H9 (cell line): ENCODE measurements around the gene CAMK2N2. TPM values are rescaled to one million over a fixed set of nuclear protein-coding genes. Genes with fewer than 3 reads are reported as not detected.

Experiments used
- DNase-seq: peaks from one replicate; pipeline ENCODE4 v3.0.0-alpha.2; 2017
- H2AFZ ChIP-seq: one replicate; pipeline ENCODE4 v1.6.1; 2013; ENCODE audit warnings: mild to moderate bottlenecking, low read length, control low read depth, moderate library complexity
- H2AK5ac ChIP-seq: 2 replicates; pipeline ENCODE4 v1.6.1; 2013; ENCODE audit warnings: low read length, control low read depth, mixed read lengths; ENCODE audit not compliant: insufficient read length
- H2BK120ac ChIP-seq: one replicate; pipeline ENCODE4 v1.6.1; 2013; ENCODE audit warnings: low read depth, mild to moderate bottlenecking, low read length, control low read depth, inconsistent platforms; ENCODE audit not compliant: poor library complexity, severe bottlenecking
- H2BK12ac ChIP-seq: 2 replicates; pipeline ENCODE4 v1.6.1; 2013; ENCODE audit warnings: low read length, control low read depth, mixed read lengths, low read depth; ENCODE audit not compliant: insufficient read length
- H2BK15ac ChIP-seq: 2 replicates; pipeline ENCODE4 v1.6.1; 2013; ENCODE audit warnings: low read depth, low read length, control low read depth
- H2BK20ac ChIP-seq: one replicate; pipeline ENCODE4 v1.6.1; 2013; ENCODE audit warnings: low read depth, mild to moderate bottlenecking, low read length, control low read depth, inconsistent platforms; ENCODE audit not compliant: poor library complexity, severe bottlenecking
- H2BK5ac ChIP-seq: 2 replicates; pipeline ENCODE4 v1.6.1; 2013; ENCODE audit warnings: low read length, control low read depth, mixed read lengths; ENCODE audit not compliant: insufficient read length
- H3K14ac ChIP-seq: 2 replicates; pipeline ENCODE4 v1.6.1; 2013; ENCODE audit warnings: low read length, control low read depth; ENCODE audit not compliant: insufficient read depth
- H3K18ac ChIP-seq: 2 replicates; pipeline ENCODE4 v1.6.1; 2013; ENCODE audit warnings: low read depth, mild to moderate bottlenecking, mixed read lengths, low read length, control low read depth; ENCODE audit not compliant: insufficient read length
- H3K23ac ChIP-seq: 2 replicates; pipeline ENCODE4 v1.6.1; 2013; ENCODE audit warnings: low read length, control low read depth, mixed read lengths, low read depth; ENCODE audit not compliant: insufficient read length
- H3K23me2 ChIP-seq: 2 replicates; pipeline ENCODE4 v1.6.1; 2013; ENCODE audit warnings: low read depth, mild to moderate bottlenecking, mixed read lengths, low read length, control low read depth; ENCODE audit not compliant: insufficient read length, poor library complexity, severe bottlenecking
- H3K27ac ChIP-seq: 2 replicates; pipeline ENCODE4 v1.5.1; 2013; ENCODE audit warnings: low read length, control low read depth, mixed read lengths, low read depth; ENCODE audit not compliant: insufficient read length
- H3K27me3 ChIP-seq: 2 replicates; pipeline ENCODE4 v1.6.1; 2013; ENCODE audit warnings: low read length, control low read depth, inconsistent platforms; ENCODE audit not compliant: insufficient read depth
- H3K4ac ChIP-seq: 2 replicates; pipeline ENCODE4 v1.6.1; 2013; ENCODE audit warnings: low read depth, mild to moderate bottlenecking, control low read depth, inconsistent platforms, low read length, moderate library complexity
- H3K4me1 ChIP-seq: 2 replicates; pipeline ENCODE4 v1.6.1; 2013; ENCODE audit warnings: low read length, control low read depth, inconsistent platforms; ENCODE audit not compliant: insufficient read depth
- H3K4me2 ChIP-seq: 2 replicates; pipeline ENCODE4 v1.6.1; 2013; ENCODE audit warnings: low read length, control low read depth, mixed read lengths; ENCODE audit not compliant: insufficient read length, insufficient read depth
- H3K56ac ChIP-seq: 2 replicates; pipeline ENCODE4 v1.6.1; 2013; ENCODE audit warnings: low read depth, mild to moderate bottlenecking, mixed read lengths, low read length, control low read depth; ENCODE audit not compliant: insufficient read length
- H3K79me1 ChIP-seq: 2 replicates; pipeline ENCODE4 v1.6.1; 2013; ENCODE audit warnings: low read depth, mild to moderate bottlenecking, moderate library complexity, low read length, control low read depth, inconsistent platforms; ENCODE audit not compliant: insufficient read depth, poor library complexity, severe bottlenecking
- H3K79me2 ChIP-seq: 2 replicates; pipeline ENCODE4 v1.6.1; 2013; ENCODE audit warnings: low read length, control low read depth, inconsistent platforms; ENCODE audit not compliant: insufficient read depth
- H3K9ac ChIP-seq: 2 replicates; pipeline ENCODE4 v1.6.1; 2013; ENCODE audit warnings: low read length, control low read depth, mixed read lengths; ENCODE audit not compliant: insufficient read length; ENCODE audit errors: extremely low read depth
- H3K9me3 ChIP-seq: one replicate; pipeline ENCODE4 v1.6.1; 2013; ENCODE audit warnings: low read depth, low read length, inconsistent platforms; ENCODE audit not compliant: control insufficient read depth
- H3T11ph ChIP-seq: one replicate; pipeline ENCODE4 v1.6.1; 2013; ENCODE audit warnings: mild to moderate bottlenecking, low read length, control low read depth, inconsistent platforms
- H4K20me1 ChIP-seq: one replicate; pipeline ENCODE4 v1.6.1; 2013; ENCODE audit not compliant: control insufficient read depth, insufficient read length, insufficient read depth
- H4K5ac ChIP-seq: 2 replicates; pipeline ENCODE4 v1.6.1; 2013; ENCODE audit warnings: low read depth, mild to moderate bottlenecking, mixed read lengths, low read length, control low read depth; ENCODE audit not compliant: insufficient read length
- H4K8ac ChIP-seq: replicated peaks from 2 replicates; pipeline ENCODE4 v1.6.1; 2013; ENCODE audit warnings: low read length, control low read depth, mixed read lengths, low read depth; ENCODE audit not compliant: insufficient read length
- H4K91ac ChIP-seq: 2 replicates; pipeline ENCODE4 v1.6.1; 2013; ENCODE audit warnings: low read depth, mild to moderate bottlenecking, moderate library complexity, mixed read lengths, low read length, control low read depth; ENCODE audit not compliant: insufficient read length
- H3K27ac Mint-ChIP-seq, 3 experiments: 2 replicates in 2 of 3; 3 replicates in 1 of 3; pipeline ENCODE4 v1.8.0; 2020 to 2021; ENCODE audit warnings: mixed read lengths in 3 of 3, mild to moderate bottlenecking in 1 of 3, moderate library complexity in 1 of 3
- H3K27me3 Mint-ChIP-seq: 2 replicates; pipeline ENCODE4 v1.8.0; 2021; ENCODE audit warnings: low read depth, mild to moderate bottlenecking, moderate library complexity, mixed read lengths
- H3K36me3 Mint-ChIP-seq, 3 experiments: 2 replicates in 2 of 3; 3 replicates in 1 of 3; pipeline ENCODE4 v1.8.0; 2020 to 2021; ENCODE audit warnings: low read depth in 3 of 3, mixed read lengths in 3 of 3; ENCODE audit not compliant: insufficient read depth in 1 of 3
- H3K4me1 Mint-ChIP-seq, 2 experiments: 2 replicates each; pipeline ENCODE4 v1.8.0; 2020; ENCODE audit warnings: mixed read lengths in 2 of 2
- H3K4me3 Mint-ChIP-seq, 2 experiments: 2 replicates in 1 of 2; 3 replicates in 1 of 2; pipeline ENCODE4 v1.8.0; 2020 to 2021; ENCODE audit warnings: mild to moderate bottlenecking in 2 of 2, mixed read lengths in 2 of 2, moderate library complexity in 1 of 2
- H3K9me3 Mint-ChIP-seq, 2 experiments: 2 replicates in 1 of 2; 3 replicates in 1 of 2; pipeline ENCODE4 v1.8.0; 2020; ENCODE audit warnings: mild to moderate bottlenecking in 2 of 2, mixed read lengths in 2 of 2, moderate library complexity in 1 of 2
- CTCF ChIP-seq: fragments of 200-600 bp; sonication (generic); conservative IDR thresholded peaks from 3 replicates; pipeline ENCODE4 v1.8.0; 2021; ENCODE audit warnings: antibody characterized with exemption, mild to moderate bottlenecking
- WGBS: extraction: QIAGEN DNeasy Blood & Tissue Kit; methylation state at CpG from one replicate; pipeline ENCODE4 v1.1.7; 2013; ENCODE audit warnings: missing lambda C conversion rate, low lambda C conversion rate, mixed read lengths; ENCODE audit not compliant: insufficient read length; ENCODE audit errors: extremely low coverage; 5-methylcytosine and 5-hydroxymethylcytosine counted together
- long read RNA-seq: library from polyadenylated mRNA; unstranded; transcript quantifications from one replicate; pipeline ENCODE4 v2.0.0, GENCODE V29; 2020
- total RNA-seq: library from RNA; stranded (reverse); gene quantifications from 2 replicates; pipeline ENCODE4 v1.2.1, GENCODE V29; 2021

The CAMK2N2 gene
- 12.6 and 13.9 TPM in 2 replicates for total RNA-seq
- long read RNA-seq, result 0 reads

GRCh38 chr3:184261270-184261853, at the start of gene CAMK2N2:
Gene CAMK2N2 (minus strand): TSS chr3:184261553. CDS start chr3:184261285, 268 bp downstream.
- Histone ChIP-seq H2BK120ac (no peak within 1 kb of the TSS), H3T11ph (no peak within 1 kb of the TSS), H3K4ac (no peak within 1 kb of the TSS), H2BK5ac (no peak within 1 kb of the TSS), H3K23ac (no peak within 1 kb of the TSS), H3K23me2 (peaks cover 21% of the 10 kb centered on the region), H3K79me1 (no peaks in the 10 kb centered on the region), H4K20me1 (no peaks in the 10 kb centered on the region), H3K27me3 (peaks cover 14% of the 10 kb centered on the region; the same call in 1 of the 2 replicates), H2BK20ac (no peak within 1 kb of the TSS), H3K4me2 (peak within 1 kb of the TSS; percentile 89), H3K79me2 (no peaks in the 10 kb centered on the region), H3K9me3 (no peaks in the 10 kb centered on the region), H3K9ac (no peak within 1 kb of the TSS), H3K18ac (no peak within 1 kb of the TSS), H3K56ac (no peak within 1 kb of the TSS), H4K8ac (no peak within 1 kb of the TSS), H3K14ac (no peak within 1 kb of the TSS), H3K4me1 (no peaks in the 10 kb centered on the region), H4K5ac (no peak within 1 kb of the TSS), H2AFZ (no peak within 1 kb of the TSS), H3K27ac (no peak within 1 kb of the TSS), H2BK12ac (no peak within 1 kb of the TSS), H2AK5ac (no peak within 1 kb of the TSS), H2BK15ac (no peak within 1 kb of the TSS), H4K91ac (no peak within 1 kb of the TSS)
- Mint-ChIP-seq H3K36me3 (peaks cover 0 to 8% (median 2%) of the 10 kb centered on the region in 3 experiments; a peak in 3 of 7 replicates), H3K9me3 (no peaks in the 10 kb centered on the region), H3K4me1 (peaks cover 18 to 19% of the 10 kb centered on the region in 2 experiments), H3K4me3 (peak within 1 kb of the TSS; percentile 81 to 86), H3K27me3 (peaks cover 73% of the 10 kb centered on the region), H3K27ac (peak within 1 kb of the TSS in 2 of 3 experiments; percentile 12 to 77; a peak in 4 of 7 replicates)
- no peak for TF ChIP-seq CTCF
- no CpG with 5 or more reads among the region's 67 CpGs for WGBS
- peak; percentile 95 for DNase-seq
